Middle frontal gyrus (tissue), 1 donor: ENCODE results near the gene MAFF.
A peak's percentile ranks its signal among the peaks of the same experiment; 100 is the strongest.
"Not testable (repeated sequence)": the region's sequence is repeated elsewhere in the genome, so short reads cannot be mapped to it uniquely, and the experiment has no call there.

Experiments
- DNase-seq: peaks from one replicate; pipeline ENCODE4 v3.0.0-alpha.2; 2015; ENCODE audit warnings: low spot score; ENCODE audit errors: extremely low spot score

Gene MAFF

GRCh38 chr22:38223289-38223960 lies 21.6 kb downstream of the MAFF start:
- DNase-seq = no peak

- no peak for DNase-seq
These were observed 25.3 kb downstream of the MAFF start for GRCh38 chr22:38226853-38227649.

DNA sequence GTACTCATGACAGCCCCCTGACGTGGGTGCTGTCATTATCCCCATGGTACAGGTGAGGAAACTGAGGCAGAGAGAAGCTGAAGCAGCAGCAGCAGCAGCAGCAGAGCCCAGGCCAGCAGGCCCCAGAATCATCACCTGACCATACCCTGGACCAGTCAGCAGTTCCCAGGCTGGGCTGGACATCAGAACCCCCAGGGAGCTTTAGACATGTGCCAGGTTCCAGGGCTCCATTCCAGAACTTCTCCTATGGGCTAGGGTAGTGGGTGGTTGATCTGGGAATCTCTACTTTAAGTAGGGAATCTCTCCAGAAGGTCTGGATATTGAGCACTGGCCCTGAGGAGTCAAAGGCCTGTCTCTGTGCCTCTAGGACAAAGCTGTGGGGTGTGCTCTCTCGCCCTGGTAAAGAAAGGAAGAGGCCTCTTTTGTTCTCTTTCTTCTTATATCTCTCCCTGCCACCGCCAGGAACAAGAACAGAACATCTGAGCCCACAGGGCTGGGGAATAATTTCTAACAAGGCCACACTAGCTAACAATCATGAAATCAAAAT lies 26.6 kb downstream of the MAFF start:
- DNase-seq = no peak

- no peak for DNase-seq
These were observed 27.3 kb downstream of the MAFF start for GRCh38 chr22:38228873-38229740.

DNA sequence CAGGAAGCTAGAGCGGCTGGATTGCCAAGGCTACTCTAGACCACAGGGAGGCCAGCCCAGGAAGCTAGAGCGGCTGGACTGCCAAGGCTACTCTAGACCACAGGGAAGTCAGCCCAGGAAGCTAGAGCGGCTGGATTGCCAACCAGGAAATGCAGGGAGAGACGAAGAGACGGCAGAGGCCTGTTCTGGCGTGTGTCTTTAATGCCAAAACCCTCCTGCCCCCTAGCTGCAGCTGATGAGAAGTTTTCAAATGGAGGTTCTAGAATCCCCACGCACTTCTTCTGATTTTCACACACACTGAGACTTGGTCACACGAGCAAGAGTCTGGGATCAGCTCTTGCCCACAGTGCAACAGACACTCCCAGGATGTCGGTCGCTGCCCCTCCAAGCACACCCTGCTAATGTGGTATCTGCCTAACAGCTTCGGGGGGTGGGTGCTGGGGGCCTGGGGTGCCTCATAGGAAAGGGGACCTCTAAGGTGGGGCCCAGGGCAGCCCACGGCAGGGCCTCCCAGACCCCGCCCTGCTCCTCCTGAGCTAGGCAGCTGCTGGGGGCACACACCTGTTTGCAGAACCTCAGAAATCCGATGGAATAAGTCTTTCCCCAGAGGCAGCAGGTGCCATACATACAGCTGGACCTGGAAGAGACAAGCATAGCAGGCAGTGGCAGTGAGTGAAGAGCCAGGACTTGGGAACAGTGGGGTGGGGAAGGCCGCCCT lies 28.5 kb downstream of the MAFF start:
- DNase-seq = no peak

DNA sequence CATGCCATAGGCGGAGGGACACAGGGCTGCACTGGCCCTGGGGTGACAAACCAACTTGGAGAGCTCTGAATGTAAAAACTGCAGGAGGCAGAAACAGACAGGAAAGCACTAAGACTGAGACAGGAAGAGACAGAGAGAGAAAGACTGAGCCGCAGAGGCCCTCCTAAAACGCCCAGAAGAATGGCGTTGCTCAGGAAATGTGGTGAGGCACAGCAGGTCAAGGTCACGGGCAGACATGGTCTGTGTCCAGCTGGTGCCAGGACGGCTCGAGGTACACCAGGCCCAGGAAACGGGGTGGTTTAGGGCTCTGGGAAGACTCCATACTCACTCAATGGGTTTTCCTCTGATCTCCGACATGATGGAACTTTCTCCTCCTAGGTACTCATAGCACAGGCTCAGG lies 29.1 kb downstream of the MAFF start:
- no peak for DNase-seq

DNA sequence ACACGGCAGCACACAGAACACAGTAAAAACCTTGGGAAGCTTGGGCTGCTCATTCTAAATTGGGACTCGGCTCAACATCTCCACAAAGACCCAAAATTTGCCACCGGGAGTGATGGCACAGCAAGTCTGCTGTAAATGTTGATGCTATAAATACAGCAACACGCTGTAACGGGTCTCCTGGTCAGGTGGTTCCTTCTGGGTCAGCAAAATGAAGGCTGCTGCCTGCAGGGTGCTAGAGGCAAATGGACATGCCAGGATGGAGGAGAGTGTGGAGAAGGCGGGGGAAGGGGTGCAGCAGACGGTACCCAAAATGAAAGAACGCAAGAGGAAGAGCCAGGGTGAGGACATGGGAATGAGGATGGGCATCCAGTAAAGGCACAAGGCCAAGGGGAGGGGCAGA lies 30.4 kb downstream of the MAFF start:
- no peak for DNase-seq

DNA sequence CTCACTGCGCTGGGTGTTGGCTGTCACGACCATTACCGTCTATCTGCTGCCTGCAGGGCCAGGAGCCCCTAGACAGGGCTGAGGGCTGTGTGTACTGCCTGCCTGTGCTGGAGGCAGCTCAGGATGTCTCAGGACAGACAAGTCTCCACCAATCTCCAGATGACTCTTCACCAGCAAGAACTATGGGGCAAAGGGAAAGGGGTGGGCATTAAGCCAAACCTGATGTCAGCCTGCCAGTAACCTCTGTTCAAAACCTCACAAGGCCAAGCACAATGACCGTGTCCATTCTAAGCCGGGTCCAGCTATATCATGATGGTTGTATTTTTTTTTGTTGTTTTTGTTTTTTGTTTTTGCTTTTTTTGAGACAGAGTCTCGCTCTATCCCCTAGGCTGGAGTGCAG lies 31.6 kb downstream of the MAFF start:
- DNase-seq = no peak

- DNase-seq = not testable (repeated sequence)
These were observed 32.1 kb downstream of the MAFF start for GRCh38 chr22:38233856-38234255.

GRCh38 chr22:38235240-38235850 lies 33.6 kb downstream of the MAFF start:
- DNase-seq = no peak

- DNase-seq = no peak
These were observed 35.0 kb downstream of the MAFF start for GRCh38 chr22:38236786-38237185.

DNA sequence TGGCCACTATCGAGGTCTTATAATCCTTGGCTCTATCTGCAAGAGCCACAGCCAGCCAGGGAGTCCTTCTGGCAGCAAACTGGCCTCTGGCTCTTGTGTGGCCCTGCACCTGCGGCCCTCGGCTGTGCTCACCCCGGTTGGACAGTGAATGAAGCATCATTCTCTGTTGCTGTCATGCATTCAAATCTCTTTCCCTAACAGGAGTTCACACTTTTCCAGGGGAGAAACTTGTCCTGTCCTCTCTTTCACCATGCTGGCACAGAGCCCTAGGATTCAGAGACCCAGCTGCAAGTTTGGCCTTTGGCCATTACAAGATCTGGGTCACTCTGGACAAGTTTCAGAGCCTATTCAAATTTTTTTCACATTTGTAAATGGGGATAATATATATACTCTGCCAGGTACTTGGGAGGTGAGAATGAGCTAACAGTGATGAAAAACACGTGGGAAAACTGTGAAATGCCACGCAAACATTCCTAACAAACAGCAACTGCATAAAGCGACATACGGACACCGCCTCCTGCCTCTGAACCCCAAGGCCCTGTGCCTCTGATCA lies 36.8 kb downstream of the MAFF start:
- no peak for DNase-seq

- DNase-seq = peak; percentile 65
These were observed 37.4 kb downstream of the MAFF start for GRCh38 chr22:38239101-38239761.

DNA sequence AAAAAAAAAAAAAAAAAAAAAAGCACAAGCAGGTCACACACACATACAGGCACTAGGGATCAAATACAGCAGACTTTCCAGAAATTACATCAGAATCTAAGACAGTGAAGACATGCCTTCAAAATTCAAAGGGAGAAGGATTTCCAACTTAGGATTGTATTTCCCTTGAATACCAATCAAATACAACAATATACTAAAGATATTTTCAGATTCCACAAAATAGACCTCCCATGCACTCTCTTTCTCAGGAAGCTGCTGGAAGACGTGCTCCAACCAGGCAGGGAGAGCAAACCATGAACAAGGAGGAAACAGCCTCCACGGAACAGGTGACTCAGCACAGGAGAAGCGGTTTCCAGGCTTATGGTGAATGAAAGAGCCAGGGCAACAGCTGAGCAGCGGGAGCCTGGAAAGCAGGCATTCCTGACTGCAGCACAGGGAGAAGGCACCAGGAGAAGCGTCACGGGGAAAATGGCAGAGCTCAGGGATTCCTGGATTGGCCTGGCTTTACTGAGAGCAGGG lies 39.0 kb downstream of the MAFF start:
- no peak for DNase-seq

DNA sequence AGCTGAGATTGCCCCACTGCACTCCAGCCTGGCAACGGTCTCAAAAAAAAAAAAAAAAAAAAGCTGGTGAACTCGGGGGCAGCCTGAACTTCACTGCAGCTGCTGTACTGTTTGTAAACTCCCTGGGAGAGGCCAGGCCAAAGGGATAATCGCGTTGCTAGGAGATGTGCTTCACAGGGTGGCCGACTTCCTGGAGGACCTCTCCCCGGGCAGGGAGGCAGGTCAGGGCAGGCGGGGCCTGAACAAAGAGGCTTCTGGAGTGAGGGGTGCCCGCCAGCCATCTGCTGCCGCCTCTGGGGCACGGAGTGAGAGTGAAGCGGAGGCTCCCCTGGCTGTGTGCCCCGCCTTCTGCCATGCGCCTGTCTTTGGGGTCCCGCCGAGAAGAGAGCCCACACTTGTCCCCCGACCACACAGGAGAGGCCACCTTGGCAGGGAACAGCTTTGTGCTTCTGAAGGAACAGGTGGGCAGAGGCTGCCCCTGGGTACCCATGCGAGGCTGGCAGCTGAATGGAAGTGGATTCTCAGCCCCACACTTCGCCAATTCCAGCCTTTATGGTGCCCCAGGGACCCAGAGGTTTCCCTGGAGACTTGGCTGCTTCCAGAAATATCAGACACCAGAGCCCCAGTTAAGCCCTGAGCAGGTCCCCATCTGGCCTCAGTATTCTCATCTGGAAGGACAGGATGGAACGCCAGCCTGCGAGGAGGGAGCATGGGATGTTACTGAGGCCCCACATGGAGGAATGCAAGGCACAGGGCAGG lies 41.4 kb downstream of the MAFF start:
- no peak for DNase-seq

DNA sequence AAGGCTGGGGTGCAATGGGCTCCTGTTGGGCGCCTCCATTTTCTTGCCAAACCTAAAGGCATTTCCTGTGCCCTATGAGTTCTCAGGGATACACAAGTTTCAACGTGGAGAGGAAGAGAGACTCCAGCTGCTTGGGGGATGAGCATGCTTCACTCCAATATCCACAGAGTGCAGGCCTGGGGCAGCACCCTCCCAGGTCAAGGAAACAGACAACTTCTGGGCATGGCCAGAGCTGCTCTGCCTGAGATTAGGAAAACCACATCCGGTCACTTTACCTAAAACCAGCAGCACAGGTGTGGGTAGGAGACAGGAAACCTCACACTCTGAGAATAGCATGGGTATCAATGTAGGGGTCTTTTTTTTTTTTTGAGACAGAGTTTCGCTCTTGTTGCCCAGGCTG lies 42.3 kb downstream of the MAFF start:
- no peak for DNase-seq

- no peak for DNase-seq
These were observed 44.4 kb downstream of the MAFF start for GRCh38 chr22:38246046-38246658.

DNA sequence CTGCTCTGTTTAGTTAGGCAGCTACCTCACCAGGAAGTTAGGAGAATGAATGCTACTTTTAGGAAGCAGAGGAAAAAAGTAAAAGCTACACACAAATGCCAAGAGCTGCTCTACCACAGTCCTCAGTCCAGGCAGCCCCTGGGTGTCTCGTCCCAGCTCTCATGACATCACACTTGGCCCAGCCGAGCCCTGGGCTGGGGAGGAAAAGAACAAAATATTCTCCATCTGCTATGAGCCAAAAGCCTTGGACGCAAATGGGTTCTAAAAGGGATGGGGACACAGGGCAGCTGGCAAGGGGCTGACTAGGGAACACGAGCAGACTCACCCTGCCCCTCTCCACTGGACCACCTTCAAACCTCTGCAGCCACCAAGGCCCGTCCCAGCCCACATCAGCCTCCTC lies 44.9 kb downstream of the MAFF start:
- DNase-seq = no peak
